H9 (cell line): Measurements from ENCODE around the gene PNMA8C. TPM values are rescaled to one million over a fixed set of nuclear protein-coding genes. Genes with fewer than 3 reads are reported as not detected.

Experiments
- DNase-seq: peaks from one replicate; pipeline ENCODE4 v3.0.0-alpha.2; 2017
- H2AFZ ChIP-seq: one replicate; pipeline ENCODE4 v1.6.1; 2013; ENCODE audit warnings: mild to moderate bottlenecking, low read length, control low read depth, moderate library complexity
- H2AK5ac ChIP-seq: 2 replicates; pipeline ENCODE4 v1.6.1; 2013; ENCODE audit warnings: low read length, control low read depth, mixed read lengths; ENCODE audit not compliant: insufficient read length
- H2BK120ac ChIP-seq: one replicate; pipeline ENCODE4 v1.6.1; 2013; ENCODE audit warnings: low read depth, mild to moderate bottlenecking, low read length, control low read depth, inconsistent platforms; ENCODE audit not compliant: poor library complexity, severe bottlenecking
- H2BK12ac ChIP-seq: 2 replicates; pipeline ENCODE4 v1.6.1; 2013; ENCODE audit warnings: low read length, control low read depth, mixed read lengths, low read depth; ENCODE audit not compliant: insufficient read length
- H2BK15ac ChIP-seq: 2 replicates; pipeline ENCODE4 v1.6.1; 2013; ENCODE audit warnings: low read depth, low read length, control low read depth
- H2BK20ac ChIP-seq: one replicate; pipeline ENCODE4 v1.6.1; 2013; ENCODE audit warnings: low read depth, mild to moderate bottlenecking, low read length, control low read depth, inconsistent platforms; ENCODE audit not compliant: poor library complexity, severe bottlenecking
- H2BK5ac ChIP-seq: 2 replicates; pipeline ENCODE4 v1.6.1; 2013; ENCODE audit warnings: low read length, control low read depth, mixed read lengths; ENCODE audit not compliant: insufficient read length
- H3K14ac ChIP-seq: 2 replicates; pipeline ENCODE4 v1.6.1; 2013; ENCODE audit warnings: low read length, control low read depth; ENCODE audit not compliant: insufficient read depth
- H3K18ac ChIP-seq: 2 replicates; pipeline ENCODE4 v1.6.1; 2013; ENCODE audit warnings: low read depth, mild to moderate bottlenecking, mixed read lengths, low read length, control low read depth; ENCODE audit not compliant: insufficient read length
- H3K23ac ChIP-seq: 2 replicates; pipeline ENCODE4 v1.6.1; 2013; ENCODE audit warnings: low read length, control low read depth, mixed read lengths, low read depth; ENCODE audit not compliant: insufficient read length
- H3K23me2 ChIP-seq: 2 replicates; pipeline ENCODE4 v1.6.1; 2013; ENCODE audit warnings: low read depth, mild to moderate bottlenecking, mixed read lengths, low read length, control low read depth; ENCODE audit not compliant: insufficient read length, poor library complexity, severe bottlenecking
- H3K27ac ChIP-seq: 2 replicates; pipeline ENCODE4 v1.5.1; 2013; ENCODE audit warnings: low read length, control low read depth, mixed read lengths, low read depth; ENCODE audit not compliant: insufficient read length
- H3K27me3 ChIP-seq: 2 replicates; pipeline ENCODE4 v1.6.1; 2013; ENCODE audit warnings: low read length, control low read depth, inconsistent platforms; ENCODE audit not compliant: insufficient read depth
- H3K4ac ChIP-seq: 2 replicates; pipeline ENCODE4 v1.6.1; 2013; ENCODE audit warnings: low read depth, mild to moderate bottlenecking, control low read depth, inconsistent platforms, low read length, moderate library complexity
- H3K4me1 ChIP-seq: 2 replicates; pipeline ENCODE4 v1.6.1; 2013; ENCODE audit warnings: low read length, control low read depth, inconsistent platforms; ENCODE audit not compliant: insufficient read depth
- H3K4me2 ChIP-seq: 2 replicates; pipeline ENCODE4 v1.6.1; 2013; ENCODE audit warnings: low read length, control low read depth, mixed read lengths; ENCODE audit not compliant: insufficient read length, insufficient read depth
- H3K56ac ChIP-seq: 2 replicates; pipeline ENCODE4 v1.6.1; 2013; ENCODE audit warnings: low read depth, mild to moderate bottlenecking, mixed read lengths, low read length, control low read depth; ENCODE audit not compliant: insufficient read length
- H3K79me1 ChIP-seq: 2 replicates; pipeline ENCODE4 v1.6.1; 2013; ENCODE audit warnings: low read depth, mild to moderate bottlenecking, moderate library complexity, low read length, control low read depth, inconsistent platforms; ENCODE audit not compliant: insufficient read depth, poor library complexity, severe bottlenecking
- H3K79me2 ChIP-seq: 2 replicates; pipeline ENCODE4 v1.6.1; 2013; ENCODE audit warnings: low read length, control low read depth, inconsistent platforms; ENCODE audit not compliant: insufficient read depth
- H3K9ac ChIP-seq: 2 replicates; pipeline ENCODE4 v1.6.1; 2013; ENCODE audit warnings: low read length, control low read depth, mixed read lengths; ENCODE audit not compliant: insufficient read length; ENCODE audit errors: extremely low read depth
- H3K9me3 ChIP-seq: one replicate; pipeline ENCODE4 v1.6.1; 2013; ENCODE audit warnings: low read depth, low read length, inconsistent platforms; ENCODE audit not compliant: control insufficient read depth
- H3T11ph ChIP-seq: one replicate; pipeline ENCODE4 v1.6.1; 2013; ENCODE audit warnings: mild to moderate bottlenecking, low read length, control low read depth, inconsistent platforms
- H4K20me1 ChIP-seq: one replicate; pipeline ENCODE4 v1.6.1; 2013; ENCODE audit not compliant: control insufficient read depth, insufficient read length, insufficient read depth
- H4K5ac ChIP-seq: 2 replicates; pipeline ENCODE4 v1.6.1; 2013; ENCODE audit warnings: low read depth, mild to moderate bottlenecking, mixed read lengths, low read length, control low read depth; ENCODE audit not compliant: insufficient read length
- H4K8ac ChIP-seq: replicated peaks from 2 replicates; pipeline ENCODE4 v1.6.1; 2013; ENCODE audit warnings: low read length, control low read depth, mixed read lengths, low read depth; ENCODE audit not compliant: insufficient read length
- H4K91ac ChIP-seq: 2 replicates; pipeline ENCODE4 v1.6.1; 2013; ENCODE audit warnings: low read depth, mild to moderate bottlenecking, moderate library complexity, mixed read lengths, low read length, control low read depth; ENCODE audit not compliant: insufficient read length
- H3K27ac Mint-ChIP-seq, 3 experiments: 2 replicates in 2 of 3; 3 replicates in 1 of 3; pipeline ENCODE4 v1.8.0; 2020 to 2021; ENCODE audit warnings: mixed read lengths in 3 of 3, mild to moderate bottlenecking in 1 of 3, moderate library complexity in 1 of 3
- H3K27me3 Mint-ChIP-seq: 2 replicates; pipeline ENCODE4 v1.8.0; 2021; ENCODE audit warnings: low read depth, mild to moderate bottlenecking, moderate library complexity, mixed read lengths
- H3K36me3 Mint-ChIP-seq, 3 experiments: 2 replicates in 2 of 3; 3 replicates in 1 of 3; pipeline ENCODE4 v1.8.0; 2020 to 2021; ENCODE audit warnings: low read depth in 3 of 3, mixed read lengths in 3 of 3; ENCODE audit not compliant: insufficient read depth in 1 of 3
- H3K4me1 Mint-ChIP-seq, 2 experiments: 2 replicates each; pipeline ENCODE4 v1.8.0; 2020; ENCODE audit warnings: mixed read lengths in 2 of 2
- H3K4me3 Mint-ChIP-seq, 2 experiments: 2 replicates in 1 of 2; 3 replicates in 1 of 2; pipeline ENCODE4 v1.8.0; 2020 to 2021; ENCODE audit warnings: mild to moderate bottlenecking in 2 of 2, mixed read lengths in 2 of 2, moderate library complexity in 1 of 2
- H3K9me3 Mint-ChIP-seq, 2 experiments: 2 replicates in 1 of 2; 3 replicates in 1 of 2; pipeline ENCODE4 v1.8.0; 2020; ENCODE audit warnings: mild to moderate bottlenecking in 2 of 2, mixed read lengths in 2 of 2, moderate library complexity in 1 of 2
- CTCF ChIP-seq: fragments of 200-600 bp; sonication (generic); conservative IDR thresholded peaks from 3 replicates; pipeline ENCODE4 v1.8.0; 2021; ENCODE audit warnings: antibody characterized with exemption, mild to moderate bottlenecking
- WGBS: extraction: QIAGEN DNeasy Blood & Tissue Kit; methylation state at CpG from one replicate; pipeline ENCODE4 v1.1.7; 2013; ENCODE audit warnings: missing lambda C conversion rate, low lambda C conversion rate, mixed read lengths; ENCODE audit not compliant: insufficient read length; ENCODE audit errors: extremely low coverage; 5-methylcytosine and 5-hydroxymethylcytosine counted together
- total RNA-seq: library from RNA; stranded (reverse); gene quantifications from 2 replicates; pipeline ENCODE4 v1.2.1, GENCODE V29; 2021

Gene PNMA8C
- total RNA-seq, 1 experiment from 2014 or later: 1.8 TPM

DNA sequence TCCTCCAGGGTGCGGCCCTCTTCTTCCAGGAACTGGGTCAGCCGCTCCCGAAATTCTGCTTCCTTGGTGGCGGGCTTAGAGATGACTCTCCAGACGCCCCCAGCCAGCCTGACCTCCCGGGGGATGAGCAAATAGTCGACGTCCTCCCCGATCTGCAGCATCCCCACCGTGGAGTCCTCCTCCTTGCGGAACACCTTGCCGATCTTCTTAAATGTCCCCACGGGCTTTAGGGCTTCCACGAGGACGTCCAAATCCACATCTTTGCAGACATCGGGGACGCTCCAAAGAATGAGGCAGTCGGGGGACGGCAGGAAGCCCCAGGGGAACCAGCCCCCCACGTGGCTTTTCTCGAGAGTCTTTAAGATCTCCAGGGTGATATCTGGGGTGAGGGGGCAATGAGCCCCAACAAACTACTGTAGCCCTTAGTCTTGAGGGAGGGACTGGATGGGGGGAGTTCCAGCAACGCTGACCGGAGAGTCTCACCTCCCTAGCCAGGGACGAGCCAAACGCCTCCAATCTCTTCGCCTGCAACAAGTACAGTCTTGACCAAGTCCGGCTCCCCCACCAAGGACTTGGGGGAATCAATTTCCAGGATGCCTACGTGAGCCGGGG is 16.0 kb downstream of the PNMA8C start:
- Histone ChIP-seq H3K56ac (no peak overlapping the region), H3K4me2 (peak overlapping the region; percentile 90), H2BK5ac (no peak overlapping the region), H3K9me3 (no peaks in the 10 kb centered on the region), H3K23ac (no peak overlapping the region), H3K4me1 (peaks cover 3% of the 10 kb centered on the region; the same call in 1 of the 2 replicates), H4K8ac (no peak overlapping the region), H3K79me1 (peaks cover 7% of the 10 kb centered on the region), H3K27ac (no peak overlapping the region), H2AK5ac (no peak overlapping the region), H3K4ac (no peak overlapping the region), H2BK15ac (no peak overlapping the region), H4K91ac (no peak overlapping the region), H3K14ac (peak overlapping the region; percentile 82), H4K20me1 (peaks cover 2% of the 10 kb centered on the region), H3K27me3 (no peaks in the 10 kb centered on the region; the same call in 1 of the 2 replicates), H2BK120ac (no peak overlapping the region), H3K9ac (peak overlapping the region; percentile 78), H4K5ac (no peak overlapping the region), H2AFZ (no peak overlapping the region), H3K23me2 (peaks cover 30% of the 10 kb centered on the region), H3K18ac (peak overlapping the region; percentile 72), H2BK12ac (no peak overlapping the region), H3T11ph (no peak overlapping the region), H2BK20ac (no peak overlapping the region), H3K79me2 (peaks cover 6% of the 10 kb centered on the region; the same call in 1 of the 2 replicates)
- H3K36me3 Mint-ChIP-seq: peaks cover 11 to 17% (median 12%) of the 10 kb centered on the region in 3 experiments
- H3K9me3 Mint-ChIP-seq: no peaks in the 10 kb centered on the region; a peak in 3 of 5 replicates
- no CpG with 5 or more reads among the region's 29 CpGs for WGBS
- H3K4me1 Mint-ChIP-seq: peaks cover 43 to 52% of the 10 kb centered on the region in 2 experiments
- TF ChIP-seq CTCF: no peak
- H3K4me3 Mint-ChIP-seq: peak overlapping the region; percentile 90 to 94
- peaks cover 24% of the 10 kb centered on the region for H3K27me3 Mint-ChIP-seq
- DNase-seq: no peak
- peak overlapping the region in 2 of 3 experiments; percentile 78 to 92; a peak in 4 of 7 replicates for H3K27ac Mint-ChIP-seq
